Measurements from ENCODE around the gene EXTL1.

The EXTL1 gene

GRCh38 chr1:26044971-26045721, 23.6 kb downstream of the EXTL1 start:
- DNase-seq = no peak

- DNase-seq = no peak
These were observed 24.2 kb downstream of the EXTL1 start, which contains the start of gene SLC30A2 for GRCh38 chr1:26045722-26046245. SLC30A2 (minus strand) TSS chr1:26046118; CDS start chr1:26045896, 222 bp downstream.

DNA sequence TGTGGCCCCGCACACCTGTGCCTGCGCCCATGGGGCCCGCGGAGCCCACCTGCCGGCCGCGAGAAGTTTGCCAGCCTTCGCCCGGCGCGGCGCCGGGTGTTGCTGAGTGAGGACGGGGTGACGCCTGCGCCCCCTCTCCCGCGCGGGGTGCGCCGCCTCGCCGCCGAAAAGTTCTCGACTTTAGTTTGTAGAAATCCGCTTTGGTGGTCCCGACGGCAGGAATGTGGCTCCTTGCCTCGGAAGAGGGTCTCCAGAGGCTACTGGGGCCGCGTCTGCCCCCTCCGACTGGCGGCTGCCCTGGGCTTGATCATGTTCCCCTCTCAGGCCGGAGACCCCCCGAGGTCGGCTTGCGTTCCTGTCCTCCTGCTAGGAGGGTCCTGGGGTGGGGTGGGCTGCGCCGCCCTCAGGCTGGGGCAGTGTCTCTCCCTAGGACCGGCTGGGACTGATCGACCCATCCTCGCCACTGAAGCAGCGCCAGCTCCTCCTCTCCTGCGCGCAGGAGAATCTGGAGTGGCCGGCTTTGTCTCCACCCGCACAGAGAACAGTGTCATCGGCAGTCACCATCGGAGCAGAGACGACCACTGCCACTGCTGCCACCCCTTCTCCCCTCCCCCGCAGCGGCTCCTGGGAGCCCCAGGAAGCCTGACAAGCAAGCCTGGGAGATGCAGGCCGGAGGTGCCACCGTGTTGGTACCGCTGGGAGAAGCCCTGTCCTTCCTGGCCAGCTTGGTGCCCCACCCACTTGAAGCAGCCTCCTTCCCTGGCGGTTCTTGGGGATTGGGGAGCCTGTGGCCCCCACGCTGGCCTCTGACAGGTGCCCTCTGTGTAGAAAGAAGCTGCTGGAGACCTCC, 24.9 kb downstream of the EXTL1 start:
- no peak for DNase-seq

- DNase-seq = no peak
These were observed 25.8 kb downstream of the EXTL1 start for GRCh38 chr1:26047278-26047874.

DNA sequence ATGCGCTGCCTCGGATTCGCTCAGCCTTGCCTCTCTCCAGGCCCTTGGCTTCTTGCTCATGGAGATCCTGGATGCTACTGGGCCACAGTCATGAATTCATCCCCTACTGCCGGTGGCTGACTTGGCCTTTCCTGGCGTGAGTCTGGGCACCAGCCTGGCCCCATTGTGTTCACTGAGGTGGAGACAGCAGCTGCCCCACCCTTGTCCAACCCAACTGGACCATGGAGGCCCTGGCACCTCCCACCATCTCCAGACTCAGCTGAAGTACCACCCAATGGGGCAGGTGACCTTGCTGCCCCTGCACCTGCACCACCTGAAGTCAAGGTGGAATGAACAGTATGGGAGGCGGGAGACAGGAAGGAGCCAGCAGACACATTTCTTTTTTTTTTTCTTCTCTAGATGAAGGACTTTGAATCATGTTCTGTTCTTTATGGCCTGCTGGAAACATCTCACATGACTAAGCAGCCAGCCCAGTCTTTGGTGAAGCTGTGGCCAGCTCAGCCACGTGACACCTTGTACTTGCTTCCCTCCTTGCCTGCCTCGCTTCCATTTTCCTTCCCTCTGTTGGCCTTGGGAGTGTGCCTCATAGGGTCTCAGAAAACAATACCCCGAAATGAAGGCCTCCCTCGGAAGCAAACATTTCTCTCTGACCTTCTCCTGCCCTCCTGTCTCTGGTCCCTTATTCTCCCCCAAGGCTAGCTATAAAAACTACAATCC, 28.1 kb downstream of the EXTL1 start:
- DNase-seq = no peak

DNA sequence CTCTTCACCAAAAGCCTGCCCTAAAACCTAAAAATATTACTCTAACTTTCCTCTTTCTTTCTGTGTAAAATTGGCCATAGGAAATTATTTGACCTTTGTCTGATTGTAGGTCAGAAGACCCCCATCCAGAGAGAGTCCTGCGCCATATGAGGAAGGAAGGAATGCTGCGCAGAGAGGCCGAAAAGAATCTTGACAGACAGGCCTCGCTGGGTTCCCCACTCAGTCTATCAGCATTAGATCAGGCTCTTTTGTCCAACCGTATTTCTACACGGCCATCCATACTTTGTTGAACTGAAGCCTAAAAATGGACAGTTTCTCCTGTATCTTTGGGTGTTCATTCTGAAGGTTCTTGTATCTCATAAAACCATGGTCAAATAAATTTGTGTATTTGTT, 28.7 kb downstream of the EXTL1 start:
- DNase-seq = no peak

GRCh38 chr1:26053718-26054560, 32.4 kb downstream of the EXTL1 start:
- no peak for DNase-seq

GRCh38 chr1:26055041-26055440, 33.5 kb downstream of the EXTL1 start:
- no peak for DNase-seq

DNA sequence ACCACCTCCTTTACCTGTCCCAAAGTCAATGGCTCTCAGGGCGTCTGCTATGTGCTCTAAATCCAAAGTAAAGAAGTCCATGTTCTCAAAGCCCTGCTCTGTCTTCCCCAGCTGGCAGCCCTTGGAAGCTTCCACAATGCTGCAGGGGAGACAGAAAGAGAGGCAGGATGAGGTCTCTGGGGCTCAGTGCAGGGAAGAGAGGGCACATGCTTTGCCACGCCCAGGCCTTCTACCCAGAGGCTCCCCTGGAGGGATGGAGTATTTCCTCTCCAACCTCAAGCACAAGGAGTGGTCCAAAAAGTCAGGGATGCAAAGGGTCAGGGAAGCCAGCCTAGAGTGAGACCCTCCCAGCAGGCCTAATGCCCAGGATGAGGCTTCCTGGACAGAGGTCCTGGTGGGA, 35.6 kb downstream of the EXTL1 start:
- DNase-seq = no peak

DNA sequence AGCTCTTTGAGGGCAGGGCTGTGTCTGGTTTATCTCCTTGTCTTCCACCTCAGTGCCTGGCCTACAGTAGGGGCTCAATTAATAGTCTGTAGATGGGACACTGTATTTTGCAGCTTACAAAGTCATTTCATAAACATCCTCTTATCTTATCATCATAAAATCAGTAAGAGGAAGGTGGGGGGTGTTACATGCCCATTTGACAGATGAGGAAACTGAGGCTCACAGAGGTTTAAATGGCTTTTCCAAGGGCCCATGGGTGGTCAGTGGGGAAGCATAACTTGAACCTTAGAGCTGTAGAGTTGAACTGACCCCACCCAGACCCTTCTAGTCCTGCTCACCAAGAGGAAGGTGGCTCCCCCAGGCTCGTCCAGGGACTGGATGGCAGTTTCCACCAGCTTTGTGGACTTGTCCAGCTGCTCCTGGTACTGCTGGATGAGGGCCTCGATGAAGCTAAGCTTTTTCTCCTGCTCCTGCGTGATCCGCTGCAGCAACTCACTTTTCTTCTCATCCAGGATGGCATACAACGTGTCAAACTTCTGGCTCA, 36.5 kb downstream of the EXTL1 start:
- DNase-seq = no peak

- no peak for DNase-seq
These were observed 38.3 kb downstream of the EXTL1 start for GRCh38 chr1:26059906-26060305.

DNA sequence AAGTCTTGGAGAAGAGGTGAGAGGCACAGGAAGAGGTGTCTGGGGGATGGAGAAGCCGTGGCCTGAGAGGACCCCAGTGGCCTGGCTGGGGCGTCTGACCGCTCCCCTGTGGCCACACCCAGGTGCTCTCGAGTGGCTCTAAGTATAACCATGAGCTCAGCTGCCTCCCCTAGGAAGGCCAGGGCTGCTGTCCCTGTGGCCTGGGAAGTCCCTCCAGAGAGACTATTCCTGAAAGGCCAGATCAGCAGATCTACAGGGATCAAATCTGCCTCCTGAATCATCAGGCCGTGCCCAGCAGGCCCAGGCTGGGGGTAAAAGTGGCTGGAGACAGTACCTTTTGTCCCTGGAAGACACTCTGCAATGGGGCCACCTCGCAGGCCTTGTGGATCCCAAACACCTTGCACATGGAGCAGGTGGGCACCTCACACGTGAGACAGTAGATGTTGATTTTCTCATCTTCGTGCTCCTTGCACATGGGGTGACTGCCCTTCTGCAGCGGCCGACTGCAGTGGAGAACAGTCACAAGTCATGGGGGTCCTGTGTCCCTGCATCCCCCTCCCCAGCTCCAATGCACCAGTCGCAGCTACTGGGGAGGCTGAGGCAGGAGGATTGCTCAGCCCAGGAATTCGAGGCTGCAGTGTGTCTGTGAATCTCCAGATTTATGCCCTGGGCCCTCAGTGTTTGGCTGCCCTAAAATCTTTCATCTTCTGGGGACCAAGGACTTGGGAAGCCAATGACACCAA, 39.4 kb downstream of the EXTL1 start:
- no peak for DNase-seq

DNA sequence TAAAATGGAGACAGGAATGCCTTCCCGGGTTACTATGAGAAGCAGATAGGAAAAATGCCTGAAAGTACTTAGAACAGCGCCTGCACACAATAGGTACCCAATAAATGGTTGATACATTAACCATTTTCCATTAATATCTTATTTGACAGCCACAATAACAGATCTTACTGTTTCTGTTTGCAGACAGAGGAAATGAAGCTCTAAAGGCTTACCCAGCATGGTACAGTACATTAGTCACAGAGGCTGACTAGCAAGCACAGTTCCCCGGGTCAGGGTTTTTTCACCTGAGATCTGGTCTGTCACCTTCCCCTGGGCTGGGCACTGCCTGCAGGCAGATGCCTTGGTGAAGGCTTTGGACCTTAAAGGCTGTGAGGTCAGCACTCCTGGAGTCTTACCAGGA, 43.0 kb downstream of the EXTL1 start:
- no peak for DNase-seq

GRCh38 chr1:26066160-26066559, 44.6 kb downstream of the EXTL1 start:
- DNase-seq = no peak

GRCh38 chr1:26066857-26067256, 45.3 kb downstream of the EXTL1 start:
- DNase-seq = no peak

DNA sequence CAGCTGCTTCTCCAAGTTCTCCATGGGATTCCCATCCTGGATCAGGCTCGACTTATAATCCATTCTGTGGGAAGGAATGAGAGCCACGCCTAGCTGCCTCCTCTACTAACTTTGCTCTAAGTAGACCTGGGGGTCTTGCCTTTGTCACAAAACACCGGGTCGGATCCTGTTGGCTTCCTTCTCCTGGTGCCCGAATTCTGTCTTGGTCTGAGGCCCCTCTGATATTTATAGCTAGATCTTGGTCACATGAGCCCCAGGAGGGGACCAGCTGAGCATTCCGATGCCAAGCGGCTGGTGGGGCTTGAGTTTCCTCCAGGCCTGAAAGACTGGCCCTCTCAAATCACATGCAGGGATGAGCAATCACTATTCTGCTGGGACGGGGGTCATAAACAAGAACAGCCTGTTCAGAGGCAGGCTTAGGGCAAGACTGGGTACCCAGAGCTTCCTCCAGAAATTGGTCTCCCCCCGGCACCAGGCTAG, 45.9 kb downstream of the EXTL1 start, which contains the start of gene TRIM63:
TSS of gene TRIM63 (minus strand) at position 199 of the 480 bp plus-strand sequence. CDS start at position 63, 136 bp downstream.
- no peak for DNase-seq

DNA sequence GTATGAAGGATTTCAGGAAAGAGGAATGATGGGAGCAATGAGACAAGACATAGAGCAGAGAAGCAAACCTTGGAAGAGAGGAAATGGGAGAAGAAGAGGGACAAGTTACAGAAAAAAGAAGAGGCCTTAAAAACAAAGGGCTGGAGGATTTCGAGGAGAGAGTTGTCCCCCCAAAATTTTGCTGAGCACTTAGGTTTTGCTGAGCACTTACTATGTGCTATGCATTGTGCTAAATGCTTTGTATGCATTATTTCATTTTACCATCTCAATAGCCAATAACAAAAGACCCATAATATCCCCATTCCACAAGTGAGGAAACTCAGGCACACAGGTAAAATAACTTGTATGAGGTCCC, 48.3 kb downstream of the EXTL1 start:
- no peak for DNase-seq

DNA sequence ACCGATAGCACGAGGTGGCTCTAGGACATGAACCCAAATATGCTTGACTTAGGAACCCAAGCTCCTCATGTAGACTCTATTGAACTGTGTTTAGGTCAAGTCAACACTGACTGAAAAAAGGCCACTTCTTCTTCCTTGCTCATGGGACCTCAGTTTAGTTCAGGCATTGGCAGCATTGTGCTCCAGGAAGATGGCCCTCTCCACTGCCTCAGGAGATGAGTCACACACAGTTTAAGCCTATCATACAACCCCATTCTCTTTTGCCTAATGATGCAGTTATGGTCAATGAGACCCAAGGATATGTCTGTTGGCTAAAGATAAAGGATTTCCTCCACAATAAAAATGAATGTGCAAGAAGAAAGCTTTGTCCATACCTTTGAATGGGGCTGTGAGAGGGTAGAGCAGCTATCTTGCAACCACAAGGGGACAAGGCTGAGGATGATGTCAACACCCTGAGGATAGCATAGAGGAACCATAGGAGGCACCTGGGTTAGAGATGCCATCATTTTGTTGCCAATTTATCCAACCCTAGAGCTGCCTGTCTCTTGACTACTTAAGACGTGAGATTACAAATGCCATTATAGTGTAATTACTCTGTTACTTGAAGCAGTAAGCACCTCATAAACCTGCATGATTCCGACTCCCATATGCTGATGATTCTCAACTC, 48.9 kb downstream of the EXTL1 start:
- no peak for DNase-seq

- no peak for DNase-seq
These were observed 49.4 kb downstream of the EXTL1 start for GRCh38 chr1:26070963-26071342.

DNA sequence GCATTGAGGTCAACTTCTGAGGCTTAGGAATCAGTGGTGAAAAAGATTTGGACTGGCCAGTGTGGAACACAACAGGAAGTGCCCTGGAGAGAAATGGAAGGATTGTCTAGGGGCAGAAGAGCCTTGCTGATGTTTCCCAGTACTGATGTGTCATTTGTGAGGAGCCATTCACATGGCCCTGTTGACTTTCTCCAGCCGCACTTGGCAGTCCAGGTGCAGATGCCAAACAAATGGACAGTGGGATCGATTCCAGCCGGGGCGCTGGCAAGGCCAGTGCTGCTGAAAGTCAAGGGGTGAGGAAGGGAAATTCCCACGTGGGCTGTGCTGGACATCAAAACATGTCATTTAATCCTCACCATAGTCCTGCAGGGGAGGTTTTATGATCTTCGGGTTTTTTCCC, 50.7 kb downstream of the EXTL1 start:
- no peak for DNase-seq
